ENCODE data around the gene MED13L. TPM values are rescaled to one million over a fixed set of nuclear protein-coding genes. Genes with fewer than 3 reads are reported as not detected.

MED13L gene
- total RNA-seq, 6 experiments from 2014 or later: 29.0 to 52.0 (median 38.1) TPM

DNA sequence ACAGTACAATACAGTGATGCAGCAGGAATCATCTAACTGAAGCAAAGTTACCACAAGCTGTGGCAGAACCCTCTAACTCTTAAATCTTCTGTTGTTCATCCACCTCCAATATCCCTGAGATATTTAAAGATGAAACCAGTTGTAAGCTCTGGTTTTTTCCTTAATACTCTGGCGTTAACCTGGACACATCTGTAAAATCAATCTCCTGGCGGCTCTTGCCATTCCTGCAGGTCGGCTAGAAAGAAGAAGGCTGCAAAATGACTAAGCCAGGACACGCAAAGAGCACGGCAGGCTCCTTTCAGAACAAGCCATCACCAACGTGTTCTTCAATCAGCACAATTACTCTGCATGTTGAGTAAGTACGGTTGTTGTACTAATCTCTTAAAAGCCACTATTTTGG is 309.3 kb downstream of the MED13L start:
- WGBS (ENCODE audit: insufficient coverage, low coverage, low lambda C conversion rate, missing lambda C conversion rate): 83% methylated on average over 7 of the region's 7 CpGs
- H3K9me3 ChIP-seq: no peaks in the 10 kb centered on the region
- DNase-seq (no peak), ATAC-seq (no peak)
- TF ChIP-seq, protein P1, sequence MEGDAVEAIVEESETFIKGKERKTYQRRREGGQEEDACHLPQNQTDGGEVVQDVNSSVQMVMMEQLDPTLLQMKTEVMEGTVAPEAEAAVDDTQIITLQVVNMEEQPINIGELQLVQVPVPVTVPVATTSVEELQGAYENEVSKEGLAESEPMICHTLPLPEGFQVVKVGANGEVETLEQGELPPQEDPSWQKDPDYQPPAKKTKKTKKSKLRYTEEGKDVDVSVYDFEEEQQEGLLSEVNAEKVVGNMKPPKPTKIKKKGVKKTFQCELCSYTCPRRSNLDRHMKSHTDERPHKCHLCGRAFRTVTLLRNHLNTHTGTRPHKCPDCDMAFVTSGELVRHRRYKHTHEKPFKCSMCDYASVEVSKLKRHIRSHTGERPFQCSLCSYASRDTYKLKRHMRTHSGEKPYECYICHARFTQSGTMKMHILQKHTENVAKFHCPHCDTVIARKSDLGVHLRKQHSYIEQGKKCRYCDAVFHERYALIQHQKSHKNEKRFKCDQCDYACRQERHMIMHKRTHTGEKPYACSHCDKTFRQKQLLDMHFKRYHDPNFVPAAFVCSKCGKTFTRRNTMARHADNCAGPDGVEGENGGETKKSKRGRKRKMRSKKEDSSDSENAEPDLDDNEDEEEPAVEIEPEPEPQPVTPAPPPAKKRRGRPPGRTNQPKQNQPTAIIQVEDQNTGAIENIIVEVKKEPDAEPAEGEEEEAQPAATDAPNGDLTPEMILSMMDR (IDR thresholded peaks at IDR 0.05): no peak
- H3K4me3 ChIP-seq: no peak overlapping the region
- H3K36me3 ChIP-seq: peaks cover 0 to 81% (median 27%) of the 10 kb centered on the region in 4 donors
- H3K27me3 ChIP-seq: no peaks in the 10 kb centered on the region
- no peaks in the 10 kb centered on the region for H3K4me1 ChIP-seq
- no peak overlapping the region for H3K27ac ChIP-seq
- intact Hi-C loops (cut with DNase I): no loop called here

GRCh38 chr12:115966376-115966775 is 311.1 kb downstream of the MED13L start:
- intact Hi-C loops (cut with DNase I): no loop called here
- H3K9me3 ChIP-seq: no peaks in the 10 kb centered on the region
- no peak for DNase-seq
- H3K4me1 ChIP-seq: no peaks in the 10 kb centered on the region
- H3K27ac ChIP-seq: no peak overlapping the region
- TF ChIP-seq POLR2A (IDR thresholded peaks at IDR 0.05): no peak
- TF ChIP-seq, protein P1 (IDR thresholded peaks at IDR 0.05): no peak
- WGBS (ENCODE audit: insufficient coverage, low coverage, low lambda C conversion rate, missing lambda C conversion rate): 94% methylated on average over 2 of the region's 4 CpGs
- no peak for ATAC-seq
- no peaks in the 10 kb centered on the region for H3K27me3 ChIP-seq
- peaks cover 0 to 84% (median 33%) of the 10 kb centered on the region in 4 donors for H3K36me3 ChIP-seq
- H3K4me3 ChIP-seq: no peak overlapping the region

- intact Hi-C loops (cut with DNase I): no loop called here
- TF ChIP-seq, protein P1 (IDR thresholded peaks at IDR 0.05): no peak
- no peak for TF ChIP-seq POLR2A (IDR thresholded peaks at IDR 0.05)
- WGBS (ENCODE audit: insufficient coverage, low coverage, low lambda C conversion rate, missing lambda C conversion rate): 73% methylated on average over 2 of the region's 2 CpGs
- Histone ChIP-seq H3K4me1 (no peaks in the 10 kb centered on the region), H3K27me3 (no peaks in the 10 kb centered on the region), H3K9me3 (no peaks in the 10 kb centered on the region), H3K27ac (no peak overlapping the region), H3K4me3 (no peak overlapping the region), H3K36me3 (peaks cover 0 to 83% (median 31%) of the 10 kb centered on the region in 4 donors)
- ATAC-seq (no peak), DNase-seq (no peak)
Measured at GRCh38 chr12:115964626-115965025, 312.9 kb downstream of the MED13L start.

GRCh38 chr12:115964214-115964613 is 313.3 kb downstream of the MED13L start:
- Histone ChIP-seq H3K4me1 (no peaks in the 10 kb centered on the region), H3K27ac (no peak overlapping the region), H3K27me3 (no peaks in the 10 kb centered on the region), H3K4me3 (no peak overlapping the region), H3K36me3 (peaks cover 0 to 79% (median 30%) of the 10 kb centered on the region in 4 donors), H3K9me3 (no peaks in the 10 kb centered on the region)
- intact Hi-C loops (cut with DNase I): no loop called here
- DNase-seq (no peak), ATAC-seq (no peak)
- TF ChIP-seq, protein P1 (IDR thresholded peaks at IDR 0.05): no peak
- TF ChIP-seq POLR2A (IDR thresholded peaks at IDR 0.05): no peak

DNA sequence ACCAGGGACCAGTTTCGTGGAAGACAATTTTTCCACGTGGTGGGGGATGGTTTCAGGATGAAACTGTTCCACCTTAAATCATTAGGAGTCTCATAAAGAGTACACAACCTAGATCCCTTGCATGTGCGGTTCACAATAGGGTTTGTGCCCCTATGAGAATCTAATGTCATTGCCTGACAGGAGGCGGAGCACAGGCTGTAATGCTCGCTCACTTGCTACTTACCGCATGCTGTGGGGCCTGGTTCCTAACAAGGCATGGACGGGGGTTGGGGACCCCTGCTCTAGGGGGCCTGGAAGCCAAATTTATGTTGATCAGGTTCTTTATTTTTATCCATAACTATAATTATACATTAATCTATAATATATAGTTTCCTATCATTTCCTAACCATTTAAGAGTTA is 315.3 kb downstream of the MED13L start:
- Histone ChIP-seq H3K9me3 (no peaks in the 10 kb centered on the region), H3K27me3 (no peaks in the 10 kb centered on the region), H3K36me3 (peaks cover 0 to 67% (median 29%) of the 10 kb centered on the region in 4 donors), H3K27ac (no peak overlapping the region), H3K4me3 (no peak overlapping the region), H3K4me1 (no peaks in the 10 kb centered on the region)
- ATAC-seq (no peak), DNase-seq (no peak)
- intact Hi-C loops (cut with DNase I): no loop called here
- WGBS (ENCODE audit: insufficient coverage, low coverage, low lambda C conversion rate, missing lambda C conversion rate): 94% methylated on average over 3 of the region's 7 CpGs
- TF ChIP-seq POLR2A (IDR thresholded peaks at IDR 0.05): no peak
- TF ChIP-seq, protein P1 (IDR thresholded peaks at IDR 0.05): no peak
